GM21723 (cell line): ENCODE measurements around the gene PHACTR2.
"Not testable (repeated sequence)": the region's sequence is repeated elsewhere in the genome, so short reads cannot be mapped to it uniquely, and the experiment has no call there.

ENCODE experiments used
- ATAC-seq: cut with Tn5 transposase; IDR thresholded peaks from one replicate; pipeline ENCODE4 v1.9.1; 2021; ENCODE audit warnings: mild to moderate bottlenecking, moderate library complexity; ENCODE audit not compliant: unreplicated experiment

Gene PHACTR2

GRCh38 chr6:143697076-143697800, 19.5 kb downstream of the PHACTR2 start:
- no peak for ATAC-seq

GRCh38 chr6:143698329-143698728, 20.6 kb downstream of the PHACTR2 start:
- no peak for ATAC-seq

- ATAC-seq = no peak
Observed at GRCh38 chr6:143698759-143699429, 21.1 kb downstream of the PHACTR2 start.

DNA sequence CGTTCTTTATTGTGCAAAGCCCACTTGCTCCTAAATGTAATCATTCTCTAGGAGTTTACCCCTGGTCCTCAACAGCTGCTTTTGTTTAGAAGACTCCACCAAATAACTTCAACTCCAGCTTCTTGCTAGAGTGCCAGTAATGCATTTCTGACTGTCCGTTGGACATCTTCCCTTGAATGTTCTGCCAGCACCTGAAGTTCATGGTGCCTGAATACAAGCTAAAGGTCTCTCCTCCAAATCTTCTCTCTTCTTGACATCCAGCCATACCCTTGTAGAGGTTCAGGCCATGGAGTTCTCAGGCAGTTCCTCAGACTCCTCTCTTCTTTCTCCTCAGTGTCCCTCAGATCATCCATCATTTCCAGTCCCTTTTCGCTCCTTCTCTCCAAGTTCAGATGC, 21.7 kb downstream of the PHACTR2 start:
- ATAC-seq = no peak

DNA sequence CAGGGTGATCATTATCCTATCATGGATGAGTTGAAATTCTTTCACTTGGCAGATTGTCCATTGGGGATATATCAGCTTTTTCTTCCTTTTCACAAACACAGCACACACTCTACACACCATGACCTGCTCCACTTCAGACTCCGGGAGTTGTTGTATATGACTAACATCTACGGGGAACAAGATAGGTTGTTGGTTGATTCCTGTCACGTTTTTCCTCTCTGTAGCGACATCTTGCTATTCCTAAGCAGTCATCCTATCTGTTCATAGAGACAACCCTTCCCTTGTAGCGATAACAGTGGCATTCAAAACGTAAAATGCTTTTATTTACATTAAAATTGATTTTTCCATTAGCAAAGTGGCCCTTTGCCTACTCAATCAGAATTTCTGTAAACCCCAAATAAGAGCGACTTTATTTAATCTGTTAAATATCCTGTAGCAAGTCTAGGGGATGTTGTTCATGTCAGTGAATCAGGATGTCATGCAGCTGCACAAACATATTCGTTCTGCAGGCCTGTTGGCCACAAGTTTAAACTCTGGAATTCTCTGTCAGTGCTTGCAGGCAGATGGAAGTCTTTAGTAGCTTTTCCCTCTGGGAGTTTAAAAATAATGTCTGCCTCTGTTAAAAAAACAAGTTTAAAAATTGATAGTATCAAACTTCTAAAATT, 23.1 kb downstream of the PHACTR2 start:
- no peak for ATAC-seq

GRCh38 chr6:143701349-143702234, 23.8 kb downstream of the PHACTR2 start:
- ATAC-seq = no peak

DNA sequence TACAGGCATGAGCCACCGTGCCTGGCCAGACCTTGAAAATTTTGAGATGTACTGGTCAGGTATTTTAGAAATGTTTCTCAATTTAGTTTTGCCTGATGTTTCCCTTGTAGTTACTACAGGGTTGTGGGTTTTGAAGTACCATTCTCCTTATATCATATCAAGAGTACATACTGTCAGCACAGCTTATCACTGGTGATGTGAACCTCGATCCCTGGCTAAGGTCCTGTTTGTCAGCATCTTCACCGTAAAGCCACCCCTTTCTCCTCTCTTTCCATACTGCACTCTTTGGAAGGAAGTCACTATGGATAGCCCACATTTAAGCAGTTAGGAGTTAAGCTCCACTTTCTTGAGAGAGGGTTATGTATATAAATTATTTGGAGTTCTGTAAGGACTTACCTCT, 27.8 kb downstream of the PHACTR2 start:
- ATAC-seq = no peak

- no peak for ATAC-seq
Observed at GRCh38 chr6:143707697-143708096, 29.9 kb downstream of the PHACTR2 start.

- no peak for ATAC-seq
Observed at GRCh38 chr6:143708889-143709288, 31.1 kb downstream of the PHACTR2 start.

- no peak for ATAC-seq
Observed at GRCh38 chr6:143711714-143712113, 33.9 kb downstream of the PHACTR2 start.

- no peak for ATAC-seq
Observed at GRCh38 chr6:143718472-143718871, 40.7 kb downstream of the PHACTR2 start.

DNA sequence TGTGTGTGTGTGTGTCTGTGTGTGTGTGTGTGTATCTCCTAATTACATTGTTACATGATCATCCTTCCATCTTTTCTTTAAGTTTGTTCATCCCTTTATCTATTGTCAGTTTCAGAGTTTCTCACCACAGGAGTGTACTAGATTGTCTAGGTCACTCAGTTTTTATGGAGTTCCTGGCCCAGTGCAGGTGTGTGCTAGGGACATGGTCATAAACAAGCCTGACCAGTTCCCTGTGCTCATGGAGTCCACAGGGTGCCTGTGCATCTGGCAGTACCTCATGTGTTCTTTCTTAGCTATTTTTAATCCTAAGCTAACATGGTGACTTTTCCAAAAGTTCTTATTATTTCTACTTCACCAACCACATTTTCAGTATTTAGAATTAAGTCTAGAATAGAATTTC, 43.9 kb downstream of the PHACTR2 start:
- ATAC-seq = no peak

DNA sequence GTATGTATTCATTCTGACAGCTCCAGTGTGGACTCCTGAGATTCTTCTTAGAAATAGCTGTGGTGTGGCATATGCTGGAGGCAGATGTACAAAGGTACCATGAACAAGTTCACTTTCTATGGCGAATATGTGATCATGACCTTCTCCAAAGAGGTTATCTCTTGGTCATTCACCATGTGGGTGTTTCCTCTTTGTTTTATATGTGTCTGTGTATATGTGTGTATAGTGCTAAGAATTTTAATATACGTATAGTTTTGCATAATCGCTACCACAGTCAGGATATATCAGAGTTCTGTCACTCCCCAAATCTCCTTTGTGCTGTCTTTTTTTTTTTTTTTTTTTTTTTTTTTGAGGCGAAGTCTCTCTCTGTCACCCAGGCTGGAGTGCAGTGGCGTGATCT, 47.1 kb downstream of the PHACTR2 start:
- ATAC-seq = no peak

DNA sequence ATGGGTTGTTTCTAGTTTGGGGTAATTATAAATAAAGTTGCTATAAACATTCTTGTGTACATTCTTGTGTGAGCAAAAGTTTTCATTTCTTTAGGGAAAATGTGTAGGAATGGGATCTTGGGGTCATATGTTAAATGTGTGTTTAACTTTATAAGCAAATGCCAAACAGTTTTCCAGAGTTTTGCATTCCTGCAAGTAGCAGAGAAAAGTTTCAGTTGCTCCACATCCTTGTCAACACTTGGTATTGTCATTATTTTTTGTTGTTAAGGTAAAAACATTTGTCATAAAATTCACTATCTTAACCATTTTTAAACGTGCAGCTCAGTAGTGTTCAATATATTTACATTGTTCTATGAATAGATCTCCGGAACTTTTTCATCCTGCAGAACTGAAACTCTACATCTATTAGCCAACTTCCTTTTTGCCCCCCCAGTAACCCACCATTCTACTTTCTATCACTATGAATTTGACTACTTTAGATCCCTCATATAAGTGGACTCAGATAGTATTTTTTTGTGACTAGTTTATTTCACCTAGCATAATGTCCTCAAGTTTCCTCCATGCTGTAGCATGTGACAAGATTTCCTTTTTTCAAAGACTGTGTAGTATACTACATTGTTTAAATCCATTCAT, 48.4 kb downstream of the PHACTR2 start:
- no peak for ATAC-seq

- no peak for ATAC-seq
Observed at GRCh38 chr6:143727035-143727434, 49.3 kb downstream of the PHACTR2 start.

- ATAC-seq = no peak
Observed at GRCh38 chr6:143731789-143732188, 54.0 kb downstream of the PHACTR2 start.

GRCh38 chr6:143732536-143732935, 54.8 kb downstream of the PHACTR2 start:
- ATAC-seq = no peak

GRCh38 chr6:143733510-143733909, 55.7 kb downstream of the PHACTR2 start:
- ATAC-seq = no peak

DNA sequence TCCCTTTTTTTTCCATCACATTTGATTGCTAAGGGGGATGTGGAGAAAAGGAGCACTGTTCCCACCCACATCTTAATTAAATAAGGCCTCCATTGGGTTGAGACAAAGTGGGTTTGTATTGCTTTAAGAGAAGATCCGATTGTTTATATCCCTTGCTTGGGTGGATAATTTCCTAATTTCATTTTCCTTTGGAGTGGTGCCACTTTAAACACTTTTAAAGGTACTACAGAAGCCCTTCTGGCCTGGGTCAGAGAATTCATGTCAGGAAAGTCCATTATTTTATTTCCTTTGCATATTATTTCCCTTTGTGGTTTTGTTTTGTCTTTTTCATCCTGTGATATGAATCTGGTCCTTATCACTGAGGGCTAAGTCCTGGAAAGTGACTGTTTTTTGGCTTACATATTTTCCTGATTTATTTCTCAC, 56.9 kb downstream of the PHACTR2 start:
- ATAC-seq = no peak

GRCh38 chr6:143738072-143738690, 60.4 kb downstream of the PHACTR2 start:
- ATAC-seq = not testable (repeated sequence)
